ENCODE data around the gene PCNX2.

- TF ChIP-seq CTCF (IDR thresholded peaks at IDR 0.05) (no peak), POLR2A (IDR thresholded peaks at IDR 0.05) (no peak)
These were observed 48.6 kb downstream of the PCNX2 start for GRCh38 chr1:233246965-233247364.

Data from esophagus squamous epithelium (tissue), 4 donors.